GM12892 (cell line): Measurements from ENCODE around the gene MMAB.

Experiments
- POLR2A ChIP-seq: IDR thresholded peaks from 2 replicates; pipeline ENCODE4 v1.6.1; 2011; ENCODE audit warnings: low read depth, low read length, control low read depth
- POLR2AphosphoS5 ChIP-seq: IDR thresholded peaks from 2 replicates; pipeline ENCODE4 v1.6.1; 2011; ENCODE audit warnings: low read depth, low read length, control low read depth

DNA sequence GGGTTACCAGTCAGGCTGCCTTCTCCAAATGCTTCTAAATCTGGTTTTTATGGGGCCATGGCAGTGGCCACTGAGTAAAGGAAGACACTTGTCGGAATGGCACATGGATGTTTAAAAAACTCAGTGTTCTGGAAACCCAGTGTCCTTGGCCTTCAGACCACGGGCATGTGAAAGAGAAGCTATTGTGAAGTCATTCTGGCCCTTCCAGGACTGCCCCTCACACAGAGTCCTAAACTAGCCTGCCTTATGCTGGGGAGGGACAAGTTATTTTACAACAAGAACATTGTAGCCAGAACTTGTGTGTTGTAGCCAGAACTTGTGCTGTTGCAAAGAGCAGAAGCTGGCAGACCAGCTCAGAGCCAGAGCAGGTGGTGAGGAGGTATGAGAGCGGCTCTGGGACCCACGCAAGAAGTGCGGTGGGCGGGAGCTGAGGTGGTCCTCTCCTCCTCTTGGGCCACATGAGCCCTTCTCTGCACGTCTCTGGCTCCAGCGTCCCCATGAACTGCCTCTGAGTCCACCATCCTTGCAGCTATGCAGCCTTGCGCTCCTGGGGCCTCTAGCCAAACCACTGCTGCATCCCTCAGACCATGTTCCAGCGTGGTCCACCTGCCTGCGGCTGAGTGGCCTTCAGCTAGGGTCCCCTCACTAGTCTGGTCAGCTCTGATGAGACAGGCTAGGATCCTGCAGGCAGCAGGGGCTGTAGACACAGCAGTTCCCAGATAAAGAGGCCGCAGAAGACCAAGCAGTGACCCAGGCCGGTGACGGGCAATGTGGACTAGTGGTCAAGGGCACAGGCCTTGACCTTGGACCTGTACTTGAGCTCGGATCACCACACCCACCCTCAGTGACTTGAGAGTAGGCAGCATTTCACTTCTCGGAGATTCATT is 32.5 kb downstream of the MMAB start:
- TF ChIP-seq POLR2A (no peak), POLR2AphosphoS5 (no peak)
